SU-DHL-6 (cell line): ENCODE results near the gene AP2A2.

Source experiments
- H2AFZ ChIP-seq: fragments of 200-600 bp; sonication (generic); 2 replicates; pipeline ENCODE4 v1.6.1; 2014; ENCODE audit warnings: low read depth, mild to moderate bottlenecking, moderate library complexity, mixed read lengths, antibody characterized with exemption, low read length; ENCODE audit not compliant: severe bottlenecking
- H3F3A ChIP-seq: fragments of 200-600 bp; shearing (Covaris generic); 2 replicates; pipeline ENCODE4 v1.6.0; 2016; ENCODE audit warnings: antibody characterized with exemption, mild to moderate bottlenecking; ENCODE audit not compliant: insufficient read depth
- H3K27ac ChIP-seq: fragments of 200-600 bp; sonication (generic); 2 replicates; pipeline ENCODE4 v1.5.1; 2016; ENCODE audit warnings: low read depth, mild to moderate bottlenecking, low read length, moderate library complexity, mixed read lengths
- H3K27me3 ChIP-seq: fragments of 200-600 bp; sonication (generic), shearing (Covaris generic); 2 replicates; pipeline ENCODE4 v1.6.0; 2014; ENCODE audit warnings: mild to moderate bottlenecking, low read length
- H3K36me3 ChIP-seq: fragments of 200-600 bp; sonication (generic); 2 replicates; pipeline ENCODE4 v1.6.1; 2014; ENCODE audit warnings: mild to moderate bottlenecking, low read length, mixed read lengths
- H3K4me2 ChIP-seq: fragments of 300-600, 200-600 bp; shearing (Covaris generic), sonication (generic); 2 replicates; pipeline ENCODE4 v1.6.0; 2014; ENCODE audit warnings: low read length, low read depth, mild to moderate bottlenecking; ENCODE audit not compliant: poor library complexity, severe bottlenecking
- H3K4me3 ChIP-seq: fragments of 200-600 bp; sonication (generic); 2 replicates; pipeline ENCODE4 v1.5.1; 2014; ENCODE audit warnings: antibody characterized with exemption, low read length, mild to moderate bottlenecking, mixed read lengths; ENCODE audit not compliant: insufficient read depth, poor library complexity, severe bottlenecking
- H3K79me2 ChIP-seq: fragments of 200-600 bp; sonication (generic); 2 replicates; pipeline ENCODE4 v1.6.1; 2014; ENCODE audit warnings: mild to moderate bottlenecking, low read length, moderate library complexity; ENCODE audit not compliant: insufficient read depth
- H3K9ac ChIP-seq: fragments of 200-600 bp; sonication (generic); 2 replicates; pipeline ENCODE4 v1.7.0; 2014; ENCODE audit warnings: mild to moderate bottlenecking, low read length
- H3K9me2 ChIP-seq: fragments of 200-600 bp; sonication (generic); replicated peaks from 2 replicates; pipeline ENCODE4 v1.6.1; 2014; ENCODE audit warnings: low read length; ENCODE audit not compliant: insufficient read depth
- H3K9me3 ChIP-seq: fragments of 200-600 bp; sonication (generic); 2 replicates; pipeline ENCODE4 v1.6.1; 2014; ENCODE audit warnings: low read length, mixed read lengths; ENCODE audit not compliant: insufficient read depth
- H4K20me1 ChIP-seq: fragments of 200-600 bp; sonication (generic); 2 replicates; pipeline ENCODE4 v1.6.1; 2014; ENCODE audit warnings: low read depth, mild to moderate bottlenecking, antibody characterized with exemption, low read length, moderate library complexity, mixed read lengths
- EZH2phosphoT487 ChIP-seq: fragments of 200-600 bp; sonication (generic), shearing (Covaris generic); conservative IDR thresholded peaks from 2 replicates; pipeline ENCODE4 v1.6.1; 2018; ENCODE audit warnings: mild to moderate bottlenecking, antibody characterized with exemption, low read length, moderate library complexity, mixed read lengths
- TF ChIP-seq, protein P1 (sequence below): fragments of 200-600 bp; sonication (generic); IDR thresholded peaks from one replicate; pipeline ENCODE4 v1.5.1; 2017; ENCODE audit warnings: antibody characterized with exemption, mild to moderate bottlenecking, low read length, moderate library complexity; ENCODE audit not compliant: insufficient read depth, poor library complexity, severe bottlenecking

The AP2A2 gene

DNA sequence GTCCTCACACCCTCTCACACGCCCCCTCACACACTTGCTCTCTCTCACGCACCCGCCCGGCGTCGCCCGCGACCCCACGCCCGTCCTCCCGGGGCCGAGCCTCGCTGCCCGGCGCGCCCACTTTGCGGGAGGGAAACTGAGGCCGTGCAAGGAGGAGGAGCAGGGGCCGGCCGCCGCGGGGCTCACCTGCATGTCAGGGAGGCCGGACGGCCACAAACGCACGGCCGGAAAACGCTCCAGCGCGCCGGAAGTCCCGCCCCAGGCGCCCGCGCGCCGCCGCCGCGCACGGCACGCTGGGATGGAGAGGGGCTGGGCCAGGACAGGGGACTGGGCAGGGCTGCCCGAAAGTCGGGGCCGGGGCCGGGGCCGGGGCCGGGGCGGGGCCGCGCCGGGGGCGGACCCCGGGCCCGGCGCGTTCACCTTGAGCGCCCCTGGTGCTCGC lies 15.1 kb upstream of the AP2A2 start, which contains the start of gene CHID1:
CHID1 (minus strand) TSS at position 222 of the 442 bp plus-strand sequence. CDS start 5,994 bp downstream, outside the sequence.
- TF ChIP-seq EZH2phosphoT487 = no peak
- TF ChIP-seq, protein P1, sequence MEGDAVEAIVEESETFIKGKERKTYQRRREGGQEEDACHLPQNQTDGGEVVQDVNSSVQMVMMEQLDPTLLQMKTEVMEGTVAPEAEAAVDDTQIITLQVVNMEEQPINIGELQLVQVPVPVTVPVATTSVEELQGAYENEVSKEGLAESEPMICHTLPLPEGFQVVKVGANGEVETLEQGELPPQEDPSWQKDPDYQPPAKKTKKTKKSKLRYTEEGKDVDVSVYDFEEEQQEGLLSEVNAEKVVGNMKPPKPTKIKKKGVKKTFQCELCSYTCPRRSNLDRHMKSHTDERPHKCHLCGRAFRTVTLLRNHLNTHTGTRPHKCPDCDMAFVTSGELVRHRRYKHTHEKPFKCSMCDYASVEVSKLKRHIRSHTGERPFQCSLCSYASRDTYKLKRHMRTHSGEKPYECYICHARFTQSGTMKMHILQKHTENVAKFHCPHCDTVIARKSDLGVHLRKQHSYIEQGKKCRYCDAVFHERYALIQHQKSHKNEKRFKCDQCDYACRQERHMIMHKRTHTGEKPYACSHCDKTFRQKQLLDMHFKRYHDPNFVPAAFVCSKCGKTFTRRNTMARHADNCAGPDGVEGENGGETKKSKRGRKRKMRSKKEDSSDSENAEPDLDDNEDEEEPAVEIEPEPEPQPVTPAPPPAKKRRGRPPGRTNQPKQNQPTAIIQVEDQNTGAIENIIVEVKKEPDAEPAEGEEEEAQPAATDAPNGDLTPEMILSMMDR = no peak
- peak within 1 kb of the TSS; percentile 56 for H3K27ac ChIP-seq

DNA sequence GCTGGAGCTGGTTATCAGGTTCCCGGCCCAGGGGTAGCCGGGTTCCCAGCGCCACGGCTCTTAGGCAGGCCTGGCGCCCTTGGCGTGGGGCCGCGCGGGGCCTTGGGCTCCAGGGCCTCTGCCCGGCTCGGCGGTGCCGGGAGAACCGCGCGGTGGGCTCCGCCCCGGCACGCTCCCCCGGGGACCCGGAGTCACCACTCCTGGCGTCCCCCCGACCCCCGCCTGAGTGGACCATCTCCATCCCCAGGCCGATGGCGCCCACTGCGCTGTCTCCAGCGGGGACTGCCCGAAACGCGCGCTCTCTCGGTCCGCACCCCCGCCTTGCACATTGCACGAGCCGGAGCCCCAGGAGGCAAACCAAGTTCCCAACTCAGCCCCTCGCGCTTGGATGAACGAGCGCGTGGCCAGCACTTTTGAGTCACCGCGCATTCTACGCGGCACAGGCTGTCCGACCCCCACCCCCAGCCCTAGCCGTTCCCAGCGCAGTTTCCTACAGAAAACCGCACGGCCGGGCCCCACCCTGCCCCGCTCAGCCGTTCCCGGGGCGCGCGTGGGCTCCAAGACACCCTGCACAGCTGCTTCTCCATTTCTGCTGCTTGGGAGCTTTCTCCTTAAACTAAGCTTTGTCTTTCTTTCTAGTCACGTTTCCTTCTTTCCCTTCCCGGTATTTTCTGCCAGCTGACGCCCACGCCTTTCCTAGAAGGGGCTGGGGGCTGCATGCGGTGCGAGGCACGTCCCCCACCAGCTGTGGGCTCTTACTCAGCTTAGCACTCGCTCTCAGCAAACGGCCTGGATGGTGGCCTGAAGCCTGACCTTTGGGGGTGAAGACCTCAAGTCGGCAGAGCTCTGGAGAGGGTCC lies 14.4 kb upstream of the AP2A2 start:
- peak overlapping the region; percentile 87 for H3K9ac ChIP-seq
- no peaks in the 10 kb centered on the region for H3F3A ChIP-seq
- peak overlapping the region; percentile 67 for H3K4me3 ChIP-seq
- peaks cover 29% of the 10 kb centered on the region for H3K79me2 ChIP-seq
- no peaks in the 10 kb centered on the region for H3K9me3 ChIP-seq
- H3K27ac ChIP-seq = peak overlapping the region; percentile 56
- no peaks in the 10 kb centered on the region for H3K36me3 ChIP-seq
- peak overlapping the region; percentile 94 for H2AFZ ChIP-seq
- H3K4me2 ChIP-seq = peak overlapping the region; percentile 79
- H4K20me1 ChIP-seq = no peaks in the 10 kb centered on the region; the same call in 1 of the 2 replicates
- no peaks in the 10 kb centered on the region for H3K9me2 ChIP-seq
- no peak for TF ChIP-seq EZH2phosphoT487
- TF ChIP-seq, protein P1 = no peak
- H3K27me3 ChIP-seq = no peaks in the 10 kb centered on the region

More for the DNA sequence above, 15.1 kb upstream of the AP2A2 start, which contains the start of gene CHID1:
- no peaks in the 10 kb centered on the region; the same call in 1 of the 2 replicates for H4K20me1 ChIP-seq
- H3K27me3 ChIP-seq = no peaks in the 10 kb centered on the region
- H2AFZ ChIP-seq = peak within 1 kb of the TSS; percentile 94
- no peaks in the 10 kb centered on the region for H3F3A ChIP-seq
- peaks cover 31% of the 10 kb centered on the region for H3K79me2 ChIP-seq
- H3K9me3 ChIP-seq = no peaks in the 10 kb centered on the region
- no peaks in the 10 kb centered on the region for H3K36me3 ChIP-seq
- peak within 1 kb of the TSS; percentile 87 for H3K9ac ChIP-seq
- H3K9me2 ChIP-seq = no peaks in the 10 kb centered on the region
- H3K4me2 ChIP-seq = peak within 1 kb of the TSS; percentile 79
- H3K4me3 ChIP-seq = peak within 1 kb of the TSS; percentile 95

DNA sequence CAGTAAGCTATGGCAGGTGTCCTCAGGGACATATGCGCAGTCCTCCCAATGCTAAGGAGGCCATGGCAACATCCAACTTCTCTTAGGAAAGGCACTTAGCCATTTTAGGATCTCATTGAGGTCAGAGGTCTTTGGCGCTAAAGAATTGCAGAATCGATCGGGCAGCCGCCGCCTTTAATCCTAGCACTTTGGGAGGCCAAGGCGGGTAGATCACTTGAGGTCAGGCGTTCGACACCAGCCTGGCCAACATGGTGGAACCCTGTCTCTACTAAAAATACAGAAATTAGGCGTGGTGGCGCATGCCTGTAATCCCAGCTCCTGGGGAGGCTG lies 13.8 kb upstream of the AP2A2 start:
- H3K4me3 ChIP-seq = peak overlapping the region; percentile 67
- H3K79me2 ChIP-seq = peaks cover 29% of the 10 kb centered on the region
- peak overlapping the region; percentile 79 for H3K4me2 ChIP-seq
- no peak overlapping the region for H3K27ac ChIP-seq
- H3K27me3 ChIP-seq = no peaks in the 10 kb centered on the region
- H3K36me3 ChIP-seq = no peaks in the 10 kb centered on the region
- no peaks in the 10 kb centered on the region for H3K9me2 ChIP-seq
- H4K20me1 ChIP-seq = no peaks in the 10 kb centered on the region; the same call in 1 of the 2 replicates
- peak overlapping the region; percentile 87 for H3K9ac ChIP-seq
- H3F3A ChIP-seq = no peaks in the 10 kb centered on the region
- no peak for TF ChIP-seq EZH2phosphoT487
- TF ChIP-seq, protein P1 = no peak
- peak overlapping the region; percentile 94 for H2AFZ ChIP-seq
- no peaks in the 10 kb centered on the region for H3K9me3 ChIP-seq
